GM19328 (cell line): ENCODE measurements around the gene AJAP1.

Source experiments
- ATAC-seq: cut with Tn5 transposase; IDR thresholded peaks from one replicate; pipeline ENCODE4 v1.9.1; 2021; ENCODE audit warnings: mild to moderate bottlenecking, moderate library complexity; ENCODE audit not compliant: unreplicated experiment

AJAP1 gene

DNA sequence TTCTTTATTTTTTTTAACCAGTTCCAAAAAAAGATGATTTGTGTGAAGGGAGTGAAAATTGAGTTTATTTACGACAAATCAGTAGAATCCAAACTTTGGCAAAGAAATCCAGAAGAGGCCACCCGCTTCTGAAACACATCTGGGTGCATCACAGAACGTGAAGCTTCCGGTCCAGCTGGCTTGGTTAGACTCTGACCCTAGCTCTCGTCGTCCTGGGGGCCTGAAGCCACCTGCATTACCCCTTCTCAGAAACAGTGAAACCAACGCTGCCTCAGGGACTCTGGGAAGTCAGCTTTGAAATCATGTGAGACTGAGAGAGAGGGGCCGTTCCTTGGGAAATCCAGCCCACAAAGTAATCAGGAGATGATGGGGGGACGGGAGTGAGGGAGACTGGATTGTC, 21.8 kb downstream of the AJAP1 start:
- ATAC-seq = no peak

DNA sequence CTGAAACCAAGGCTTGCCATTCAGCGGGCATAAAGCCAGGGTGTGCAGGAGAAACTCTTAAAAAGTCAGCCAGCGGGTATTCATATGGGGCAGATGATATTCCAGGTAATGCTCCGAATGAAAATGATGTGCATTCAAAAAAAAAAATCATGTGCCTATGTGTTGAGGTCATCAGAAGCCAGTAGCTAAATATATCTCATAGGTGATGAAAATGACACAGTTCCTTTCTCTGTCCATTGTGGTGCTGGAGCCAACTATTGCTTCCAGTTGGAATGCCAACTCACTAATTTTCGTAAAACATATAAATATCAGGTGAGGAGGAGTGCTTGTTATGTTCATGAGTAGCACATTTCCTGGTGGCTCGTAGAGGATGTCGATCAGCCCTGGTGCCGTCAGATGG, 23.2 kb downstream of the AJAP1 start:
- no peak for ATAC-seq

DNA sequence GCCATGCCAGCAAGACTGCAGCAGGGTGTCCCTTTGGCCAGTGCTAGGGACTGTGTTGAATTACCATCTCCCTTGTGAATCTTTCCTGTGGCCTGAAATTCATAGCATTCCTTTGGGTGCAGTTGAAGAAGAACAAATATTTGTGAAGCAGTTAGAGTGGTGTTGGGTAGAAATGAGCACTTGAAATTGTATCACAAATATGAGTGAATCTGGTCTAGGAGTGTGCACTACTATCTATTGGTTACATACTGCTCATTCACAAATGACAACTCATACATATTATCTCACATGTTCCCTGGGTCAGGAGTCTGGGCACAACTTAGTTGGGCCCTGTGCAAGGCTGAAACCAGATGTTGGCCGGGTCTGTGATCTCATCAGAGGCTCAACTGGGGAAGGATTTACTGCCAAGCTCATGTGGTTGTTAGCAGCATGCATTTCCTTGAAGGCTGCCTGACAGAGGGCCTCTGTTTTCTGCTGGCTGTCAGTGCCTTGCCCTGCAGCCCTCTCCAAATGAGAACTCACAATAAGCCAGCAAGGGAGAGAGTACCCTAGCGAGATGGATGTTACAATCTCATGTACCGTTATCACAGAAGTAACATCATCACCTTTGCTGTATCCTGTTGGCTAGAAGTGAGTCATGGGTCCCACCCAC, 23.8 kb downstream of the AJAP1 start:
- no peak for ATAC-seq

DNA sequence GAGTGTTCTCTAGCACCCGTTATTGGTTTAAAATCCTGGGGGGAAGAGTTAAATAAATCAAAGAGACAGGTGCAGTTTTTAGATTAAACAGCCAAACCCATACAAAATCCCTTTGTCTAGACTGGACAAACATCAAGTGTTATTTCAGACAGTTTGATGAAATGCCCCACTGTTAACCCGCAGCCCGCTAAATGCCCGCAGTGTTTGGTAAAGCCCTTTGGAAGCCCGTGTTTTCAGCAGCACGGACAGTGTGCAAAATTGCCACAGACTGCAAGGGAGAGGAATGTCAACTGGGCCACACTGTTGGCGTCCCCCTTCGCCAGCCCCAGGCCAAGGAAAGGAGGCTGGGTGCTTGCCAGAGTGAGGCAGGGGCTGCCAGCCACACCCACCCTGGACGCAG, 26.6 kb downstream of the AJAP1 start:
- no peak for ATAC-seq

DNA sequence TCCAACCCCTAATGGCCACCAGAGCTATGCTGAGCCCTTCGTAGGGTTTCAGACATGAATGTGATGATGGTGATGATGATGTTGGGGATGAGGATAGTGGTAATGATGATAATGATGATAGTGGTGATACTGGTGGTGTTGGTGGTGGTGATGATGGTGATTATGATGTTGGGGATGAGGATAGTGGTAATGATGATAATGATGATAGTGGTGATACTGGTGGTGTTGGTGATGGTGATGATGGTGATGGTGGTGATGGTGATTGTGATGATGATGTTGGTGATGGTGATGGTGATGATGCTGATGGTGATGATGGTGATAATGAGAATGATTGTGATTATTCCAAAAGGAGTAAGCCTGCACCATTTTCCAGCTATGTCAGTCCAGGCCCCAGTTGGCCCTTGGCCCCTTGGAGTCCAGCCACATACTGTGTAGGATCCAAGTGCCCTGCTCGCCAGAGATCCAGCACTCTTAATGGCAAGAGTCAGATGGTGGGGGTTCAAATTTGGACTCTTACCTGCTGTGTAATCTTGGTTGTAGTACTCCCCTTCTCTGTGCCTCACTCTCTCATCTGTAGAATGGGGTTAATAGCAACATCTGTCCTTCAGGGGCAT, 28.3 kb downstream of the AJAP1 start:
- ATAC-seq = no peak

DNA sequence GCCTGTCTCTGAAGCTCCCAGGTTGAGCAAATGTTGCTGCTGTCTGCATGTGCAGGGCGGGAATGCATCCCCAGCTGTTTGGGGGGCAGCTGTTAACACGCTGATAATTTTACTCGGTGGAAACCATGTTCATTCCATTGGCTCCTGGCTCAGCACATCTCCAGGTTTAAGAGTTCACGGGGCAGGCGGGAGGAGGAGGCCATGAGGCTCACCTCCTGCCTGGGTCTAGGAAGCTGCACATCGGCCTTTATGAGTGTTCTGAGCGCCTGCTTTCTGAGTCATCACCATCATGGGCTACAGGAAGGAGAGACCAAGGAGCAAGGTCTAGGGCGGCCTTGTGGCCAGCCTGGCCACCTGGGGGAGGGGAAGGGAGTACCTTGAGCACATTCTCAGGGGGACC, 29.7 kb downstream of the AJAP1 start:
- no peak for ATAC-seq

DNA sequence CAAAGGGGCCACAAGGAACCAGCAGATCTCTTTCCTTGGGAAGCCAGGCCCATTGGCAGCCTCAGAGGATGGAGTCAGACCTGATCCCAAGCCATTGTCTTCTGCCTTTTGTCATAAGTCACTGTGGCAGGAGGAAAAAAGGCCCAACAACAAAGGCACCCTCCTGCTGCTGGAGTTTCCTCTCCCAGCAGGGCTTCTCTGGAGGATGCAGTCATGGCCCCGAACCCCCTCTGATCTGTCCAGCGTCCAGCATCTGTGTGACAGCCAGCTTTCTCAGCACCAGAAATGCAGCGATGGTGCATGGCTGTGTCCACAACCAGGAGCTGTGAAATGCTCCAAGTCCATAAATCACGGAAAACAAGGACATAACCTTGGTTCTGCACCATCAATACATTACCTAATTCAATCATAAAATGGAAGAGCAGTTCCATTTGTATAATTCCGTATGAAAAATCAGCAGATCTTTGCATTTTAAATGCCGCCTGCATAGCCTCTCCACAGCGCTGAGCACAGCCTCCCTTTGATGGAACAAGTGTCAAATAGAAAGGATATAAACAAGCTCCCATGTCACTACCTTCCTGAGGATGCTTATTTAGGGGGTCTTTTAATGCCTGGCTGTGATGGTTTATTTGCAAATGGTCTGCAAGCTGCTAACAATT, 30.6 kb downstream of the AJAP1 start:
- no peak for ATAC-seq

DNA sequence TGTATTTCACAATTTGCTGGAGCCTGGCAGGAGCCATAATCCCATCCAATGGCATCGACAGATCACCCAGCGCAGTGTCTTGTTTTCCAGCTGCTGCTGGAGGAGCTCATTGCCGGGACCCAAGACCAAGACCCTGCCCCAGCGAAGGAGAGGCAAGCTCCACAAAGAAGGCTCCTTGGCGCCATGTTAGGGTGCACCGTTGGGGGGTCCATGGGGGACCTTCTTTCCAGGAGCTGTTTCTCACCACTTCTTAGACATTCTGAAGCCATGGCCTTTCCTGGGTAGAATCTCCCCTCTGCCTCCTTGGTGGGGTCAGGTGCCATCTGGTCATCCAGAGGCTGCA, 31.1 kb downstream of the AJAP1 start:
- ATAC-seq = no peak

DNA sequence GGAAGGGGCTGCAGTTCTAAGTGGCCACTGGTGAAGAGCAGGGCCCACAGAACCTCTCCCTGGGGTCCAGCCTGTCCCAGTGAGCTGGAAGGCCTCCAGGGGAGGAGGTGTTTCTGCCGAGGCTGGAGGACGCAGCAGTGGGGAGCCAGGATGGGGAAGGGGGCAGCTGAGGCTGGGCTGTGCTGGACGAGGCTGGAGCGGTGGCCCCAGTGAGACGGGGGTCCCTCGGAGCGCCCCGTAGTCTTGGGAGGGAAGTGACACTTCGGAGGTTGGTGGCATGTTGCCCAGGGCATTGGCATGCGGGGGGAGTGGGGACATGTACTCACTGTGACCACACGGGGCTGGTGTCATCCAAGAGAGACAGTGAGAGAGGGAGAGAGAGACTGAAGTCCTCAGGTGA, 33.5 kb downstream of the AJAP1 start:
- no peak for ATAC-seq

DNA sequence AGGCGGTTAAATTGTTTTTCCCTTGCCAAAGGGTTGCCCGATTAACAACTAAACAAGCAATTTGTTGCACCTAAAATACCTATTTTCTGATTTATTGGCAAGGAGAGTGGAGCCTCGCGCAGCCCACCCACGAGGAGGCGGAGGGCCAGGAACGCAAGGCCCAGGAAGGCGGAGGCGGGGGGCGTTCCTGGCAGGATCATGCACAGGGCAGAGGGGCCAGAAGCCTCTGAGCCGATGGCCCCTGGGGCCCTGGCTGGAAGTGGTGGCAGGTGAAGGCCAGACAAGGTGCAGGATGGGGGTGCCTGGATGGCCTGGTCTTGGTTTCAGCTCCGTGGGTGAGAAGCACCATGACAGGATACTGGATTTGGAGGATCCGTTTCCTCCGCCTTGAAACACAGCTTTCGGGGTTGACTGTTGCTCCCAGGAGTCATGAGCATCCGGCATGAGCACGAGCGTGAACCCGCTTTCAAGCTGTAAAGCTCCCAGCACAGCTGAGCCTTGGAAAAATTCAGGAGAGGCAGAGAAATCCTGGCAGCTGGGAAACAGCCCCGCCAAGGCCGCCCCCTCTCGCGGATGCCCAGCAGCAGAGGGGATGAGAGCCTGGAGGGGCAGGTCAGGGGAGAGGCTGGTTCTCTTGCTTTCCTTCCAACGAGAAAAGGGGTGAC, 35.0 kb downstream of the AJAP1 start:
- no peak for ATAC-seq

DNA sequence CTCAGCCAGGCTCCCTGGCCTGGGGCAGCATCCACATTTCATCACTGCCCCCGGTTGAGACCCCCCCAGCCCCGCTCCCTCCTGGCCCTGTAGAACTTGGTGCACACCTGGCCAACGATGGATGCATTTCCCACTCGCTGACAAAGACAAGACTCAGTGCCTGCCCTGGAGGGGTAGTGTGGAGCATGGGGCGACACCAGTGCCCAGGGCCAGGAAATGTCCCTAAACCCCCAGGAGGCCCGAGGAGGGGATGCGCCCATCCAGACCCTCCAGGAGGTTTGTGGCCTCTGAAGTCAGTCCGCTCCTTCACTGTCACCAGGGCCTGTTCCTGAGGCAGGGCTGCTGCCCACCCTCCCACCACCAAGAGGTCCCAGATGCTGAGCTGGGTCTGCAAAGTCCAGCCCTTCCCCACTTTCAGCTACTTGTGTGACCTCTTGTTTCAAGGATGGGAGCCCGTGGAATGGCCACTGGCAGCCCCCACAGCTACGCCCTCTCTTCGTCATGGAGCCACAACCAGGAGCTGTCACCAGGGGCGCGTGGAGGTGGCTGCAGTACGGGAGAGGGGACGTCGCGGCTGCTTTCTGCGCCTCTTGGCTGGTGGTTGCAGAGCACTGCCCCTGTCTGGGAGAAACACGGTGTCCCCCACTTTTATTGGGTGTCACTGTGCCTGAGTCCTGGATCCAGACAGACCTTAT, 35.7 kb downstream of the AJAP1 start:
- ATAC-seq = no peak

DNA sequence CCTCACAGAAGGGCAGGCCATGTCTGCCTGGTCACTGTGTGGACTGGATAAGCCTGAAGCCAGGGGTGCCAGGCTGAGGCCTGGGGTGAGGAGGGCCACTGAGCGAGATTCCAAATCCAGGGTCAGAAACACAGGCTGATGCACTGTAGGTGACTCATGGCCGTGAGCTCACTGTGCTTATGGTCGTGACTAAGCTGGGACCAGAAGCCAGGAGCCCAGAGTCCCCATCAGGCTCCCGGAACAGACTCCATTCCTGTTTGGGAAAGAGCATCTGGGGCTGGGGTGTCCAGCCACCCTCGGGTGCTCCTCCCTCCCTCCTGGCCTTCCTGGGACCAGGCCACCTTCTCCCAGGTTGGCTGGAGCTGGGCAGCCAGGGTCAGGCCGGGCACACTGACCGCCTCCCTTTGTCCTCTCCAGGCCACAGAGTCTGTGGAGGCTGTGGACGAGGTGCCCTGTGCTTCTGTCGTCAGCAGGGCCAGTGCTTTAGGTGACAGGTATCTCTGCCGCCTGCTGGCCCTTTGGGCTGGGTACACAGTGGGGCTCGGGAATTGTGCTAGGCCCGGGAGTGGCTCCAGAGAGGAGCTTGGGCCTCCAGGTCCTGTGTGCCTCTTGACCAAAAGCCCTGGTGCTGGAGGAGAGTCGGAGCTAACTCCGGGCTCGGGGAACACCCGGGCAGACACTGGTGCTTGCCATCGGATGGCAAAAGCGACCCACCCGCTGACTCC, 36.7 kb downstream of the AJAP1 start:
- ATAC-seq = no peak

DNA sequence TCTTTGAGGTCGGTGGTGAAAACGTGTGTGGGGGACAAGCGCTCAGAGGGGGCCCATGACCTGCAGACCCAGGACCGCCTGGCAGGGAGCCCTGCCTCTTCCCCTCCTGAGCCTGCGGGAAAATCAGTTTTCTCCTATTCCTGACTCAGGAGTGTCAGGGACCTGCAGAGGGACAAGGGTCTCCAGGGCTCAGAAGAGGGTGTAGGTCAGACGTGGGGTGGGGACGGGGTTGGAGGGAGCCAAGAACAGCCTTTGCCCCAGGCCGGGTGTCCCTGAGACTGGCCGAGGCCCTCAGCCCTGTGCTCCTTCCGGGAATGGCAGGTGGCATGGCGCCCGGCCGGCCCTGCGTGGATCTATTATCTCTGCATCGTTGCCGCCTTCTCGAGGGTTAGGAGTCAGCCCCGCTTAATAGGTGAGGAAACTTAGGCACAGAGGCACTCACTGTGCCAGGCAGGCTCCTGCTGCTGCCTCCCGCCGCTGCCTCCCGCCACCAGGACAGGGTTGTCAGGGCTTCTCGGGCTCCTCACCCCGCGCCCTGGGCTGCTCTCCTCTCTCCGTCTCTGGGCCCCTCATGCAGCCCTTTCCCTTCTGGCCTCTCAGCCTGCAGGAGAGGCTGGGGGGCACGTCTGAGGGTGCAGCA, 37.5 kb downstream of the AJAP1 start:
- no peak for ATAC-seq

DNA sequence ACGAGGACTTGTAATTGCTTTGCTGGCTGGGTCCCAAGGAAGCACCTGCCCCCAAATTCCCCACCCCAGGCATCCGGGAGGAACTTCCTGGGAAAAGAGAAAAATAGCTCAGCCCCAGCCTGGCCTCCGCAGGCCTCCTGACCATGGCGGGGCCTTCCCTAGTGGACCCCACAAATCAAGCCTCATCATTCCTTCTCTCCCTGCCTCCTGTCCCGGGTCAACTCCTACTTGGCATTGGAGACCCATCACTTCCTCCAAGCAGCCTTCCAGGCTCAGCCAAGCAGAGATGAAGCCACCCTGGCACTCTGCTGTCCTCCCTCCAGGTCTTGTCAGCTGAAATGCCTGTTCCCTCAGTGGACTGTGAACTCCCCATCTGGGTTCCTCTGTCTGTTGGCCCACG, 38.0 kb downstream of the AJAP1 start:
- ATAC-seq = no peak

DNA sequence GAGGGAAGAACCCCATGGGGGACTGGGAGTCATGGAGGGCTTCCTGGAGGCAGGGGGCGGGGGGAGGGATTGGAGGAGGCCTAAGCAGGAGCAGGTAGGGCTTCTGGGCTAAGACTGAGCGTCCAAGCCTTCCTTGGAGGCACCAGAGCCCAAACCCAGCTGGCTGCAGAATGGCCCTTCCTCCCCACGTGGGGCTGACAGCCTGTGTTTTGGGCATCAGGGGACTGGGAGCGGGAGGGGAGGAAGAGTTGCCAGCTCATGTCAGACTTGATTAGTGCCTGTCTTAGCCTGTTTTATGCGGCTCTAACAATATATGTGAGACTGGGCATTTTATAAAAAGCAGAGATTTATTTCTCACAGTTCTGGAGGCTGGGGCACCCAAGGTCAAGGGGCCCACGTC, 38.9 kb downstream of the AJAP1 start:
- no peak for ATAC-seq

DNA sequence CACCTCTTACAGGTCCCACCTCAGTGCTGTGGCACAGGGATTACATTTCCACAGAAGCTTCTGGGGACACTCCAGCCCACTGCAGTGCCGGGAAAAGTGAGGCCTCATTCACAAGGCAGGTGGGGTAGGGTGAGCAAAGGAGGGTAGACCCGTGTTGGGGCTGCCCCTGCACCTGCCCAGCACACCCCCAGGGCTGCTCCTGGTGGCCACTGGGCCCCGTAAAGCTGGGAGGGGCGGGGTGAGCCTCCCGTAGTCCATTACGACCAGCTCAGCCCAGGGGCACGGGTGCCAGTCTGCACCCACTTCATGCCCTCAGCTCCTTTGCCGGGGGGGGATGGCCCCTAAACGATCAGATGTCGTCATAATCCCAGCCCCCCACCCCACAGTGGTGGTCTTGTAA, 39.5 kb downstream of the AJAP1 start:
- no peak for ATAC-seq

DNA sequence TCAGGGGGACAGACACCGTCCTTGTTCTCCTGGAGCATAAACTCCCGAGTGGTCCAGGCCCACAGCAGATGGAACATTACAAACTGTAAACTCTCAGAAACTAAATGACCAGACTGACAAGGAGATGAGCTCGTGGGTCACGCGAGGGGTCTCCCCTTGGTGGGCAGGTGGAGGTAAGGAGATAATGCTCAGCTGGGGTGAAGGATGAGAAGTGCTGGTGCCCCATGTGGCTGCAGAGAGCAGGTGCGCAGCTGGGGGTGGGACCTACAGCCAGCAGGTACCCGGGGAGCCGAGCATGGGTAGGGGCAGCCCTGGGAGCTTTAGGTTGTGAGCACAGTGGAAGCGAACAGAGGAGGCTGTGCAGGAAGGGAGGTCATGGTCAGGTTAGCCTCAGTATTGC, 40.1 kb downstream of the AJAP1 start:
- no peak for ATAC-seq

DNA sequence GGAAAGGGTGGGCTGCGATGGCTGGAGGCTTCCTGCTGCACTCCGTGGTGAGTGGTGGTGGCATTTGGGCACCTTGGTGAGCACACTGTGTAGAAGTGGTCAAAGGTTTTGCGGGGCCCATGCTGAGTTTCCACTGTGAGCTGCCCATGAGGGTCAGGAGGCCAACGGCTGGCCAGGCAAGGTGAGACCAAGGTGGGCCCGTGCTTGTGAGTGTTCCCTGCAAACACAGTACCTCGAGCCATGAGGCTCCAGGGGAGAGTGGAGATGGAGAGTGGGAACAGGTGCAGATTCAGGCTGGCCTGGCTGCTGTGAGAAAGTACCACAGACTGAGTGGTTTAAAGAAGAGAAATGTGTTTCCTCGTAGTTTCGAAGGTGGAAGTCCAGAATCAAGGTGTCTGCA, 40.8 kb downstream of the AJAP1 start:
- no peak for ATAC-seq

DNA sequence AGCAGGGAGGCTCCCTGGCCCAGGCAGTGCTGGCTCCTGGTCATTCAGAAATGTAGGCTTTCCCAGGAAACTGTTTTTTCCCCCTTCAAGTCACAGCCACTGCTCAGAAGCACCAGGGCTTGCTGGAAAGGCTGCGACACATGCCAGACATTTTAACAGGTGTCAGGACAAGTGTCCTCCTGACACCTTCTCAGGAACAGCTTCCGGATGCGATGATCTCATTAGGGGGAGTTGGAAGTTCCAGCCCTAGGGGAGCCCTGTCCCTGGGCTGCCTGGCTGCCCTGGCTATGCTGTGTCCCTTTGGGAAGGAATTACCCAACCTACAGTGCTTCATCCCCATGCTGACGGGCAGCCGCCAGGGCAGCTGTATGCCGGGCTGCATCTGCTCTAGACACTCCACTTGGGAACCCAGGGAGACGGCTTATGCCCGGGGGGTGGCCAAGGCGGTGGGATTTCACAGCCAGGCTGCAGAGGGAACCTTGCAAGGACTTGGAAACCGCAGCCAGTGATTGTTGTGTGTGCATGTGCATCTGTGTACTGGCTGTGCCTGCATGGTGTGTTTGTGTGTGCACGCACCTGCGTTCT, 41.8 kb downstream of the AJAP1 start:
- no peak for ATAC-seq

DNA sequence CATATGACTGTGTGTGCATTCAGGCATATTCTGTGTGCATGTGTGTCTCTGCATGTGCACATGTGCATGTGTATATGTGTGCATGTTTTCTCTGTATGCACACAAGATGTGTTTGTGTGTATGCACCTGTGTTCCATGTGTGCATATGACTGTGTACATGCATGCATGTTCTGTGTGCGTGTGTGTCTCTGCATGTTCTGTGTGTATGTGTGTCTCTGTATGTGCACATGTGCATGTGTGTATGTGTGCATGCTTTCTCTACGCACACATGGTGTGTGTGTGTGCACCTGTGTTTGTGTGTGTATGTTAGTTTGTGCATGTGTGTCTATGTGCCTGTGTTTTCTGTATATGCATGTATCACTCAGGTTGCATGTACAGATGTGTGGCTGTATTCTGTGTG, 42.3 kb downstream of the AJAP1 start:
- ATAC-seq = no peak
